GM20000 (cell line): ENCODE results near the gene LIN7A.

Experiments used
- DNase-seq: peaks from one replicate; pipeline ENCODE4 v3.0.0; 2012; ENCODE audit warnings: low spot score
- TF ChIP-seq, protein P1 (sequence below): IDR thresholded peaks from 2 replicates; pipeline ENCODE4 v1.5.1; 2012; ENCODE audit warnings: mild to moderate bottlenecking, control low read depth; ENCODE audit errors: extremely low read depth, missing control alignments

The LIN7A gene

DNA sequence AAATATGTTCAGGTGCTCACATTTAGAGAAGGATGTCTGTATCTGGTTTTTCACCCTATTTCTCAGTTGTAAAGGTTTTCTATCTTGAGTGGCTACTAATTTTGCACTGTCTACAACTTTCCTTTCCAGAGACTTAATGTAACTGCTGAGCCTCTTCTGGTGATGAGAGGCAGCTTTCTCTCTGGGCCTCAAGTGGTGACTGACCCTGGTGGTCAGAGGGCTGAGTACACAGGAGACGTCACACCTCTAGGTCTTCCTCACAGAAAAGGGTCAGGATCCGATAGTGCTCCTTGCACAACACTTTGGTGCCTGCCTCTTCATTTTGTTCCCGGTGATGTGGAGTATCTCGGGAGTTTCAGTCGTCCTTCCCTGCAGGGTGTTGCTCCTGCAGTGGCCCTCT lies 76.8 kb downstream of the LIN7A start:
- DNase-seq, result no peak
- TF ChIP-seq, protein P1, sequence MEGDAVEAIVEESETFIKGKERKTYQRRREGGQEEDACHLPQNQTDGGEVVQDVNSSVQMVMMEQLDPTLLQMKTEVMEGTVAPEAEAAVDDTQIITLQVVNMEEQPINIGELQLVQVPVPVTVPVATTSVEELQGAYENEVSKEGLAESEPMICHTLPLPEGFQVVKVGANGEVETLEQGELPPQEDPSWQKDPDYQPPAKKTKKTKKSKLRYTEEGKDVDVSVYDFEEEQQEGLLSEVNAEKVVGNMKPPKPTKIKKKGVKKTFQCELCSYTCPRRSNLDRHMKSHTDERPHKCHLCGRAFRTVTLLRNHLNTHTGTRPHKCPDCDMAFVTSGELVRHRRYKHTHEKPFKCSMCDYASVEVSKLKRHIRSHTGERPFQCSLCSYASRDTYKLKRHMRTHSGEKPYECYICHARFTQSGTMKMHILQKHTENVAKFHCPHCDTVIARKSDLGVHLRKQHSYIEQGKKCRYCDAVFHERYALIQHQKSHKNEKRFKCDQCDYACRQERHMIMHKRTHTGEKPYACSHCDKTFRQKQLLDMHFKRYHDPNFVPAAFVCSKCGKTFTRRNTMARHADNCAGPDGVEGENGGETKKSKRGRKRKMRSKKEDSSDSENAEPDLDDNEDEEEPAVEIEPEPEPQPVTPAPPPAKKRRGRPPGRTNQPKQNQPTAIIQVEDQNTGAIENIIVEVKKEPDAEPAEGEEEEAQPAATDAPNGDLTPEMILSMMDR, result no peak

DNA sequence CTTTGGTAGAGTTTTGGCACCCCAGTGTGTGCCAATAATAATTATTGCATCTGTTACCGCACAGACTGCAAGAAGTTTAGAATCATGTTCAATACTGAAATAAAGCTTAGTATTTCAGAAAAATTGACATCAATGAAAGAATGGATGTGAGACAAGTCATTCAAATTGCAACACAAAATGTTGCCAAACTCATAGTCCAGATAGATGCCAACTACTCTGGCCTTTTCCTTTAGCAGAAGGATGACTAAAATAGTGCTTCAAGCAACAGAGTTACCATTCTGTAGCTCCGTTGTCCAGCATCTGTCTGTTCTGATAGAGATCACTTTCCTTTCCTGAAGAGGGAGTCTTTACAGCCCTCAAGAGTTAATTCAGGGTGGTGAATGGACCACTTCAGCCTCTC lies 77.5 kb downstream of the LIN7A start:
- TF ChIP-seq, protein P1, result no peak
- no peak for DNase-seq

DNA sequence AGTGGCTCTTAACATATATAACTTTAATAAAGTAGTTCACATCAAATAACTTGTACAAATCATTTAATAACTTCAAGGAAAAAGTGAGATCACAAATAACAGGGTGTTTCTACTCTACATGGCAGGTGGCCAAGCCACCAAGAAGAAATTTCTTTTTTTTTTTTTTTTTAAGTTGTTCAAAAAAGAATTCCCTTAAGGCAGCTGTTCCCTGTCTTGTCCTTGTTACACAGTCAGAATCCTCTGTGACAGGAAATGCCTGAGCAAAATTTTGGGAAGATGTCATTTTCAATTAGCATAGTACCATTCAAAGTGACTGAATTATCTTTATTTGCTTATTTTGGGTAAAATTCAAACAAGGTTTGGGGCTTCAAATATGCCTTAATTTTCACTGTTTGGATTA lies 79.4 kb downstream of the LIN7A start:
- DNase-seq, result no peak
- TF ChIP-seq, protein P1, result no peak

DNA sequence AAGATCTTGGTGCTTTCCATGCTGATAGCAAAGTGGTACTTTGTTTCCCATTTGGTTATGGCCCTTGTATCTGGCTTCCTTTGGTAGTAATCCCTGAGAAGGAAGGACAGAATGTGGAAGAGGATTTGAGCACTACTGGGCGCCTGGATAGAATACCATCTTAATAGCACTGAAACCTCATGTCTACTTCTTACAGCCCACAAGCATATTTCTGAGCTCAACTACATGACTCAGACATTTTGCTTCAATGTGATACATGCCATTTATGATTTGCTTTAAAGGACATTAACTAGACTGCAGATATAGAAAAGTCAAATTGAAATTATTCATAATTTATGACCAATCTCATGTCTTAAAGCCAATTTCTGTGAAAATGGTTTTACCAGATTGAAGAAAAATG lies 80.4 kb downstream of the LIN7A start:
- TF ChIP-seq, protein P1, result no peak
- DNase-seq, result no peak

DNA sequence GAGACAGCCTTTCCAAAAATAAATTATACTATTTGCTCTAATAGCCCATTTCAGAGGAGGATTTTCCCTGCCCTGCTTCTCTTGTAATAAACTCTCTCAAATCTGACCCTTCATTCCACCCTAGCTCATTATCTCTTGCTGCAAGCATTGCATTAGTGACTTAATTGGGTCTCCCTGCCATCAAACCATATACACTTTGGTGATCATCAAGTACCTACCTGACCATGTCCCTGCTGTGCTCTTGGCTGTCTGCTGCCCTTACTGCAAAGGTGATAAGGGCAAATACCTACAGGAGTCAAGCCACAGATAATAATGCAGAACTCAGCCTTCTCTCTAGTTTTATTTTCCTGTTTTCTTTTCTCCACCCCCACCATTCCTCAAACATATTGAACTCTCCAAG lies 88.4 kb downstream of the LIN7A start:
- TF ChIP-seq, protein P1, result no peak
- no peak for DNase-seq

DNA sequence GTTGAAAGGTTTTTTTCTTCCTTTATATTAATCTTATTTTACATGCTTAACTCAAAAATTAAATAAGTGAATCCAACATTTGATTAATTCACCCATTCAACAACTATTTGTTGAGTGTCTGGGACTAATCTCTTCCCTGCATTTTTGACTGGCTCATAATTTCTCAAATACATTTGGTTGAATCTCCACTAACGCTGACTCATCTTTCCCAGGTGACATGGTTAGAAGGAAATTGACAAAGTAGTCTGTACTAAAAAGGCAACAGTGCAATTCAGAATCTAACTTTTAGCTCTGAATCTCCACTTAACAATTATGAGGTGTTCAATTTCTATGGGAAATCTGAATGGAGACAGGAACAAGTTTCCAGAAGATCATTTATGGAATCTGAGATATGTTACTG lies 88.9 kb downstream of the LIN7A start:
- TF ChIP-seq, protein P1, result no peak
- DNase-seq, result no peak

DNA sequence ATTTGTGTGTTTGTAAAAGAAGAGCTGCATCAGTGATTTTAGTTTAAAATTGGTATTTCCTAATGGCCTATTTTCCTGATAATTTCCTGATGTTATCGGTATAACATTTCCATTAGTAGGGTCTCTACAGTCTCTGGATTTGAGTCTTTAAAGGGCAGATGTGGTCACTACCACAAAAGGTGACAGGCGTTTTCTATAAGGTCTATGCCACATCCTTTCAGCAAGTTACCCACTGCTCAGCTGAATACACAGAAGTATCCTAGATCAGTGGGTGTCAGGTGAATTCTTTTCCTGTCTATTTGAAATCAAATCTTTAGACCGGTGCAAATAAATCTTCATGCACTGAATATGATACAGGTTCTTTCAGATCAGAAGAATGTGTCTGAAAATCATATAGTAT lies 90.2 kb downstream of the LIN7A start:
- DNase-seq, result no peak
- TF ChIP-seq, protein P1, result no peak

DNA sequence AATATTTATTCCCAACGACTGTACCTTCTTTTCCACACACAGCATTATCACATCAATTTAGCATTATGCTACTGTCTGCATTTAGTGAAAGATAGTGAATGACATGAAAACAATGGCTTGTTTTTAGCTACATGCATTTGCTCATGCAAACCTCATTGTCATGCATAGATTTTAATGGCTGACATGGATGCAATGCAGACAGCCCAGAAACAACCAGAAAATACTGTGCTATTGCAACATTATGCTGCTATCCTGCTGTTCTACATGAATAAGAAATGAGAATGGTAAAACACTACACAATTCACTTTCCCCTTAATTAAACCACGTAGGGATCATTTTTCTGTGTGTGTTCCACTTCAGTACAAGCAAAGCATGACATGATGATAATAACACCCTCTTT lies 90.8 kb downstream of the LIN7A start:
- DNase-seq, result no peak
- TF ChIP-seq, protein P1, result no peak
